ENCODE measurements around the gene CHRM4.

The CHRM4 gene

Small RNA genes within 50 kb of the gene (small RNA-seq; reads per million reads assigned to genes)
- gene MIR4688 (ENCODE audit: insufficient read depth), result 5.1 reads per million, percentile 21 among the genes with 10 or more reads in this experiment

Data from neuronal stem cell (in vitro differentiated cells).